Suprapubic skin (tissue), 4 donors: ENCODE results near the gene CEP83. TPM values are rescaled to one million over a fixed set of nuclear protein-coding genes. Genes with fewer than 3 reads are reported as not detected.
A peak's percentile ranks its signal among the peaks of the same experiment; 100 is the strongest.

ENCODE experiments used
- DNase-seq, 2 donors: peaks; one replicate each; pipeline ENCODE4 v3.0.0-alpha.2; 2019; ENCODE audit warnings: low spot score in 2 of 2
- H3K27ac ChIP-seq: fragments of 200-600 bp; sonication (generic); one replicate; pipeline ENCODE4 v1.5.1; 2019
- H3K27me3 ChIP-seq: fragments of 200-600 bp; sonication (generic); one replicate; pipeline ENCODE4 v1.5.1; 2019
- H3K36me3 ChIP-seq: fragments of 200-600 bp; sonication (generic); one replicate; pipeline ENCODE4 v1.5.1; 2019
- H3K4me1 ChIP-seq: fragments of 200-600 bp; sonication (generic); one replicate; pipeline ENCODE4 v1.5.1; 2019
- H3K4me3 ChIP-seq: fragments of 200-600 bp; sonication (generic); one replicate; pipeline ENCODE4 v1.5.1; 2019; ENCODE audit warnings: mild to moderate bottlenecking
- H3K9me3 ChIP-seq: fragments of 200-600 bp; sonication (generic); one replicate; pipeline ENCODE4 v1.5.1; 2019
- EP300 ChIP-seq: sonication (generic); formaldehyde crosslinking; IDR thresholded peaks from one replicate; pipeline ENCODE4 v1.6.1; 2017; ENCODE audit warnings: antibody characterized with exemption
- POLR2A ChIP-seq, 2 donors: fragments of 450-650 bp; IDR thresholded peaks; one replicate each; pipeline ENCODE4 v1.6.1; 2017; ENCODE audit warnings: antibody characterized with exemption in 2 of 2, mild to moderate bottlenecking in 2 of 2, moderate library complexity in 2 of 2
- POLR2AphosphoS5 ChIP-seq, 3 donors: sonication (generic); formaldehyde crosslinking; IDR thresholded peaks; one replicate each; pipeline ENCODE4 v1.6.1; 2017; ENCODE audit warnings: antibody characterized with exemption in 3 of 3
- WGBS: methylation state at CpG from one replicate; pipeline ENCODE4 v1.1.5; 2018; 5-methylcytosine and 5-hydroxymethylcytosine counted together
- total RNA-seq, 4 donors: library from RNA; depleted of rRNA; stranded (reverse); fragments of >200 nt; gene quantifications; one replicate each; pipeline ENCODE4 v1.1.0, GENCODE V29; 2016
- TF ChIP-seq, protein P1 (sequence below), 2 donors: fragments of 200-600 bp in 1 of 2; fragments of 450-650 bp in 1 of 2; sonication (generic) in 1 of 2; IDR thresholded peaks; one replicate each; pipeline ENCODE4 v1.5.1; 2016 to 2019; ENCODE audit warnings: antibody characterized with exemption in 2 of 2, mild to moderate bottlenecking in 1 of 2, moderate library complexity in 1 of 2

The CEP83 gene
- total RNA-seq, 4 donors from 2014 or later, result 8.5 to 18.4 (median 12.6) TPM

DNA sequence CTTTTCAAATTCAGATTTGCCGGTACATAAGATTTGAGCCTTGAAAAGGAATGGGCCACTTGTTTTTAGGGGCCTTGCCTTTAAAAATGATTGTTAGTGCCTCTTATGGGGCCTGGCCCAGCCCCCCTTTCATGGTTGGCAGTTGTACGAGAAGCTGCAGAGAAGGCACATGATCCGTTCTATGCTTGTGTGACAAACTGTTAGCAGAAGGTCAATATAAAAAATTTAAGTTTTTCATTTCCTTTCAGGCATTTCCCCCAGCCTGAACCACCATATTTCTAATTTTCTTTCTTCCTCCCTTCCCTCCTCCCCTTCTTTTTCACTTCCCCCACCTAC lies 192.2 kb downstream of the CEP83 start:
- no peak for TF ChIP-seq POLR2A (IDR thresholded peaks at IDR 0.05)
- TF ChIP-seq, protein P1, sequence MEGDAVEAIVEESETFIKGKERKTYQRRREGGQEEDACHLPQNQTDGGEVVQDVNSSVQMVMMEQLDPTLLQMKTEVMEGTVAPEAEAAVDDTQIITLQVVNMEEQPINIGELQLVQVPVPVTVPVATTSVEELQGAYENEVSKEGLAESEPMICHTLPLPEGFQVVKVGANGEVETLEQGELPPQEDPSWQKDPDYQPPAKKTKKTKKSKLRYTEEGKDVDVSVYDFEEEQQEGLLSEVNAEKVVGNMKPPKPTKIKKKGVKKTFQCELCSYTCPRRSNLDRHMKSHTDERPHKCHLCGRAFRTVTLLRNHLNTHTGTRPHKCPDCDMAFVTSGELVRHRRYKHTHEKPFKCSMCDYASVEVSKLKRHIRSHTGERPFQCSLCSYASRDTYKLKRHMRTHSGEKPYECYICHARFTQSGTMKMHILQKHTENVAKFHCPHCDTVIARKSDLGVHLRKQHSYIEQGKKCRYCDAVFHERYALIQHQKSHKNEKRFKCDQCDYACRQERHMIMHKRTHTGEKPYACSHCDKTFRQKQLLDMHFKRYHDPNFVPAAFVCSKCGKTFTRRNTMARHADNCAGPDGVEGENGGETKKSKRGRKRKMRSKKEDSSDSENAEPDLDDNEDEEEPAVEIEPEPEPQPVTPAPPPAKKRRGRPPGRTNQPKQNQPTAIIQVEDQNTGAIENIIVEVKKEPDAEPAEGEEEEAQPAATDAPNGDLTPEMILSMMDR (IDR thresholded peaks at IDR 0.05), result no peak
- TF ChIP-seq POLR2AphosphoS5 (IDR thresholded peaks at IDR 0.05), result no peak
- no peak for TF ChIP-seq EP300
- Histone ChIP-seq H3K4me3 (no peak overlapping the region), H3K9me3 (no peaks in the 10 kb centered on the region), H3K27me3 (no peaks in the 10 kb centered on the region), H3K27ac (peak overlapping the region; percentile 57), H3K4me1 (peaks cover 45% of the 10 kb centered on the region), H3K36me3 (no peaks in the 10 kb centered on the region)
- WGBS, result 28% methylated on average over 3 of the region's 3 CpGs
- peak in 1 of 2 donors; percentile 44 for DNase-seq

DNA sequence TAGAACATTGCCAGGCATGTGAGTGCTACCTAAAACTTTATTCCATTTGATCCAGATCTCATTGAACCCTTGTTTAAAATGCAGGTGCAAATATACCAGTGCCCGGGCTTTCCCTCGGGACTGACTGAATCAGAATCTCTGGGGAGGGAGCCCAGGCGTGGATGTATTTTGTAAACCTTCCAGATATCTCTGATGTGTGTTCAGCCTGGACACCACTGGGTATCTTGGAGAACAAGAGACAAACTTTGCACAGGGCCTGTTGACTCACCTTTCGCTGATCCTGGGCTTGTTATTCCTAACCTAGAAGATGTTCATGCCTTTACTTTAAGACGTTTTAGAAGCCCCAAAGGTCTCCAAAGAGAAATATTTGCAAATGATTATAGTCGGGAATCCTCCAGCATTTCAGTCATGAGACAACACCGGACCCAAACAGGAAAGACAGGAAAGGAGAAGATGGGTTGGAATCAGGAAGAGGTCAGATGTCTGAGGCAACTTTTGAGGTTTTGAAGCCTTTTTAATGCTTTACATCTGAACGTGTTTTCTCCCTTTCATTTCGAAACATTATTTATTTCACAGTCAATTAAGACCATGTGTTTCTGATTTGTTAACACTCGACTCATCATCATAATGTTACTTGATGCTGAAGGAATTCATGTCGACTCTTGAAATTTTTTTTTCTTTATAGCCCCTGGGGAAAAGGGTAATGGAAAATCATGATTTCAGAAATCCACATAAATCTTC lies 192.7 kb downstream of the CEP83 start:
- Histone ChIP-seq H3K36me3 (no peaks in the 10 kb centered on the region), H3K9me3 (no peaks in the 10 kb centered on the region), H3K27me3 (no peaks in the 10 kb centered on the region), H3K4me3 (no peak overlapping the region), H3K4me1 (peaks cover 47% of the 10 kb centered on the region), H3K27ac (peak overlapping the region; percentile 57)
- TF ChIP-seq POLR2A (IDR thresholded peaks at IDR 0.05), result no peak
- TF ChIP-seq, protein P1 (IDR thresholded peaks at IDR 0.05), result no peak
- peak in 2 of 3 donors; percentile 13 to 36 for TF ChIP-seq POLR2AphosphoS5 (IDR thresholded peaks at IDR 0.05)
- TF ChIP-seq EP300, result no peak
- 23% methylated on average over 11 of the region's 11 CpGs for WGBS
- DNase-seq, result peak in 1 of 2 donors; percentile 75

DNA sequence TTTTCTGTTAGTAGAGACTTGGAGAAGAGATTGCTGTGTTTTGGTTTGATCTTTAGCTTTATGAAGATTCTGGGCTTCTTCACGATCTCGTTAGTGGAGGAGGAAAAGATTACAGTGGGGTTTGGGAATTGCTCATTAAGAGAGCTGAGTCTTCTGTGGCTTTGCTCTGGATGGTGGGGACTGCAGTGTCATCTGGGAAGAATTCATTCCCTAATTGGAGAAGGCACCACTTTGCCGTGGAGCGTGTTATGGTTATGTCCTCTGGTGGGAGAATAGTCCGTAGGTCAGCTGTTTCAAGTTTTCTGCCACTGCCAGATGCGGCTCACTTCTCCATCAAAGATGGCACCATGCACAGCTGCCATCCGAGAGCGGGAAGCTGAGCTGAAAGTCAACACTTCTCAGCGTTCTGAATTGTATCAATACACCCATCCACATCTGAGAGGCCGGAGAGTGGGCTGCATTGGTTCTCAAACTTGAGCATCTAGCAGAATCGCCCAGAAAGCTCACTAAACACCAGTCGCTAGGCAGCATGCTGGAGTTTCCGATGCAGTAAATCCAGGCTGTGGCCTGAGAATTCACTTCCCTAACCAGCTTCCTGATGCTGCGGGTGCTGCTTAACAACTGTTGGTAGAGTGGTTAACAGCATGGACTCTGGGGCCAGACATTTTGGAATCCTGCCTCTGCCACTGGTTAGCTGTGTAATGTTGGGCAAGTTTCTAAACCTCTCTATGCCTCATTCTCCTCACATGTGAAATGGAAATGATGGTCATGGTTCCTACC lies 193.5 kb downstream of the CEP83 start:
- 86% methylated on average over 11 of the region's 14 CpGs for WGBS
- Histone ChIP-seq H3K9me3 (no peaks in the 10 kb centered on the region), H3K4me1 (peaks cover 55% of the 10 kb centered on the region), H3K36me3 (no peaks in the 10 kb centered on the region), H3K27ac (peak overlapping the region; percentile 57), H3K27me3 (no peaks in the 10 kb centered on the region), H3K4me3 (no peak overlapping the region)
- TF ChIP-seq EP300, result no peak
- TF ChIP-seq, protein P1 (IDR thresholded peaks at IDR 0.05), result no peak
- no peak for TF ChIP-seq POLR2AphosphoS5 (IDR thresholded peaks at IDR 0.05)
- TF ChIP-seq POLR2A (IDR thresholded peaks at IDR 0.05), result no peak
- peak in 1 of 2 donors; percentile 64 for DNase-seq

DNA sequence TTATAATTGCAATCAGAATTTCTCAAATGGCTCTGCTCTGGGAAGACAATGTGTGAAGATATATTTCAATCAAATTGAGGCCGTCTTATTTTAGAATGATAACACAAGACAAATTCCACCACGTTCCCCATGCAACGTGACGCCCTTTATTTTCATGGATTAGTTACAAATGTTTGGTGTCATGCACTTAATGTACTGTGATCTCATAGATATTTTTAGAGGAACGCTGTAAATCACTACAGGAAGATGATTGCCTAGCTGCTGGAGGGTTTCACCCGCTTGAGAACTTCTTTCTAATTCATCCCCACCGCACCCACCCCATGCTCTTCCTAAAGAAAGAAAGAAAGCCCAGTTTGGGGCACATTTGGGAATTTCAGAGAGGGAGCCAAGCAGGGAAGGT lies 194.1 kb downstream of the CEP83 start:
- H3K4me3 ChIP-seq, result no peak overlapping the region
- peaks cover 56% of the 10 kb centered on the region for H3K4me1 ChIP-seq
- TF ChIP-seq POLR2AphosphoS5 (IDR thresholded peaks at IDR 0.05), result no peak
- TF ChIP-seq EP300, result no peak
- TF ChIP-seq, protein P1 (IDR thresholded peaks at IDR 0.05), result no peak
- no peak for TF ChIP-seq POLR2A (IDR thresholded peaks at IDR 0.05)
- WGBS, result 60% methylated on average over 7 of the region's 7 CpGs
- no peaks in the 10 kb centered on the region for H3K9me3 ChIP-seq
- H3K27ac ChIP-seq, result peak overlapping the region; percentile 57
- H3K27me3 ChIP-seq, result no peaks in the 10 kb centered on the region
- no peaks in the 10 kb centered on the region for H3K36me3 ChIP-seq
- DNase-seq, result peak in 1 of 2 donors; percentile 21
